K562 (cell line): ENCODE data around the gene HLCS. TPM values are rescaled to one million over a fixed set of nuclear protein-coding genes. Genes with fewer than 3 reads are reported as not detected.
A peak's percentile ranks its signal among the peaks of the same experiment; 100 is the strongest.

ENCODE experiments used
- ATAC-seq: fragments of 200-7000 bp; cut with Tn5 transposase; 3 replicates; pipeline ENCODE4 v1.9.1; 2020; ENCODE audit warnings: moderate library complexity
- BruUV-seq: library from RNA; stranded (reverse); fragments of 400-500 nt; replicated peaks from 2 replicates; lab custom pipeline; 2021; lab: Mats Ljungman, UMichigan
- CTCF ChIA-PET: fragments of 300-600 bp; formaldehyde crosslinking; extraction: SDS; loops from one replicate; lab custom pipeline; 2021; ENCODE audit warnings: low intra/inter-chr PET ratio; lab: Yijun Ruan, JAX
- POLR2A ChIA-PET: fragments of 300-600, 350-650 bp; sonication (Branson Sonifier 250); formaldehyde crosslinking; extraction: SDS; loops from one replicate; lab custom pipeline; 2021; ENCODE audit warnings: antibody characterized with exemption, inconsistent platforms; lab: Yijun Ruan, JAX
- DNase-seq, 4 experiments: peaks; one replicate each; pipeline versions ENCODE4 v3.0.0 to v3.0.0-alpha.2; 2011 to 2018; ENCODE audit warnings: low spot score in 3 of 4, mixed read lengths in 3 of 4; ENCODE audit errors: extremely low read depth in 1 of 4
- FAIRE-seq: peaks from 2 replicates; lab custom pipeline; 2011; peaks lifted over from hg19 to GRCh38; lab: Jason Lieb, UNC
- H2AFZ ChIP-seq: 2 replicates; pipeline ENCODE4 v1.6.0; 2011; ENCODE audit warnings: low read depth, low read length, control low read depth, inconsistent platforms
- H3K27ac ChIP-seq: fragments of 200-600 bp; 3 replicates; pipeline ENCODE4 v1.8.0; 2011; ENCODE audit warnings: low read depth, mild to moderate bottlenecking, control low read depth, inconsistent platforms, low read length, moderate library complexity, mixed read lengths; ENCODE audit errors: extremely low read depth
- H3K27me3 ChIP-seq, 2 experiments: fragments of 300-600 bp in 1 of 2; 2 replicates in 1 of 2; 3 replicates in 1 of 2; pipeline versions ENCODE4 v1.6.0 to v1.8.0; 2011; ENCODE audit warnings: inconsistent platforms in 2 of 2, low read length in 2 of 2, mild to moderate bottlenecking in 1 of 2, mixed read lengths in 1 of 2, moderate library complexity in 1 of 2; ENCODE audit not compliant: control insufficient read depth in 2 of 2, insufficient read depth in 2 of 2
- H3K36me3 ChIP-seq: fragments of 300-600 bp; 3 replicates; pipeline ENCODE4 v1.8.0; 2011; ENCODE audit warnings: mild to moderate bottlenecking, low read length, inconsistent platforms; ENCODE audit not compliant: control insufficient read depth, insufficient read depth
- H3K4me1 ChIP-seq, 2 experiments: fragments of 200-600 bp in 1 of 2; replicated peaks in 1 of 2; 2 replicates in 1 of 2; 3 replicates in 1 of 2; pipeline versions ENCODE4 v1.5.1 to v1.8.0; 2011; ENCODE audit warnings: inconsistent platforms in 2 of 2, low read length in 2 of 2, mild to moderate bottlenecking in 1 of 2, mixed read lengths in 1 of 2, moderate library complexity in 1 of 2; ENCODE audit not compliant: control insufficient read depth in 2 of 2, insufficient read depth in 2 of 2
- H3K4me2 ChIP-seq: 2 replicates; pipeline ENCODE4 v1.6.1; 2011; ENCODE audit warnings: low read length, control low read depth, inconsistent platforms, mixed read lengths; ENCODE audit not compliant: insufficient read depth
- H3K4me3 ChIP-seq: fragments of 200-600 bp; sonication (generic), shearing (Covaris generic); 2 replicates; pipeline ENCODE4 v1.5.1; 2016; ENCODE audit warnings: control low read depth, inconsistent platforms
- H3K79me2 ChIP-seq: fragments of 200-600 bp; 3 replicates; pipeline ENCODE4 v1.8.0; 2011; ENCODE audit warnings: low read length, inconsistent platforms; ENCODE audit not compliant: control insufficient read depth, insufficient read depth
- H3K9ac ChIP-seq, 2 experiments: 2 replicates each; pipeline versions ENCODE4 v1.6.0 to v1.6.1; 2011; ENCODE audit warnings: low read depth in 2 of 2, low read length in 2 of 2, control low read depth in 1 of 2, inconsistent platforms in 1 of 2, mild to moderate bottlenecking in 1 of 2, mixed read lengths in 1 of 2; ENCODE audit not compliant: insufficient read depth in 1 of 2
- H3K9me1 ChIP-seq: one replicate; pipeline ENCODE4 v1.6.0; 2011; ENCODE audit warnings: inconsistent platforms, mild to moderate bottlenecking, low read length, moderate library complexity; ENCODE audit not compliant: control insufficient read depth, insufficient read depth
- H3K9me3 ChIP-seq: replicated peaks from 2 replicates; pipeline ENCODE4 v1.5.1; 2011; ENCODE audit warnings: low read depth, low read length, inconsistent platforms; ENCODE audit not compliant: control insufficient read depth, insufficient read depth
- H4K20me1 ChIP-seq: replicated peaks from 2 replicates; pipeline ENCODE4 v1.6.1; 2011; ENCODE audit warnings: low read length, inconsistent platforms, mixed read lengths; ENCODE audit not compliant: control insufficient read depth, insufficient read depth
- NR2C2 ChIP-seq, 2 experiments: fragments of 200-800 bp in 1 of 2; sonication (Bioruptor generic) in 1 of 2; sonication (generic) in 1 of 2; formaldehyde crosslinking in 1 of 2; IDR thresholded peaks; 2 replicates each; pipeline versions ENCODE4 v1.6.1 to v1.8.0; 2016 to 2022; ENCODE audit warnings: mild to moderate bottlenecking in 1 of 2, missing compliant biosample characterization in 1 of 2, missing genetic modification characterization in 1 of 2, missing genetic modification reagents in 1 of 2
- RBM22 ChIP-seq: fragments of 200-400 bp; formaldehyde crosslinking; IDR thresholded peaks from 2 replicates; pipeline ENCODE4 v1.6.1; 2018; ENCODE audit warnings: low read length, low read depth; ENCODE audit not compliant: poor library complexity, severe bottlenecking
- TRIM24 ChIP-seq, 2 experiments: fragments of 450-650 bp; IDR thresholded peaks; 2 replicates each; pipeline ENCODE4 v1.6.1; 2016
- WGBS: fragments of 100-300 bp; shearing (Covaris generic); methylation state at CpG from one replicate; pipeline ENCODE4 v1.1.6; 2016; ENCODE audit warnings: low coverage, mixed read lengths; ENCODE audit not compliant: insufficient coverage; ENCODE audit errors: missing lambda C conversion rate; 5-methylcytosine and 5-hydroxymethylcytosine counted together
- in situ Hi-C: fragments of 300-500 bp; cut with MboI; formaldehyde crosslinking; loops from 4 replicates; pipeline ENCODE4 v1.15.0; 2018; ENCODE audit warnings: inconsistent platforms, mixed read lengths
- intact Hi-C: fragments of 100-400 bp; cut with micrococcal nuclease; formaldehyde crosslinking; loops from 2 replicates; pipeline ENCODE4 v1.14.2; 2022
- polyA plus RNA-seq, 8 experiments: library from polyadenylated mRNA; depleted of rRNA in 4 of 8; stranded (reverse) in 5 of 8; unstranded in 3 of 8; fragments of >200 nt; fragmentation: Nextera tagmentation in 2 of 8; fragmentation: Illumina TruSeq in 1 of 8; extraction: Ambion mirVana in 2 of 8; extraction: Trizol in 1 of 8; gene quantifications; 2 replicates each; pipeline versions ENCODE4 v1.2.1 to v1.2.3, GENCODE V29; 2011 to 2014; ENCODE audit warnings: inconsistent platforms in 1 of 8, missing spikeins in 1 of 8
- total RNA-seq, 7 experiments: library from RNA; depleted of rRNA in 6 of 7; stranded (reverse); fragments of >200 nt in 6 of 7; fragmentation: Illumina TruSeq in 2 of 7; extraction: Trizol in 2 of 7; gene quantifications; 2 replicates each; pipeline versions ENCODE4 v1.2.1 to v1.2.3, GENCODE V29; 2011 to 2021; ENCODE audit warnings: low replicate concordance in 1 of 7
- TF ChIP-seq, protein P1 (sequence below): fragments of 450-650 bp; IDR thresholded peaks from 2 replicates; pipeline ENCODE4 v1.6.1; 2017; ENCODE audit warnings: antibody characterized with exemption, mild to moderate bottlenecking

Gene HLCS
- total and polyA plus RNA-seq, 9 of the 15 experiments (the other 6 are each of a cell fraction or from before 2014, with no cell fraction given), result 3.0 to 21.5 (median 17.1) TPM

- Histone ChIP-seq H3K9ac (no peak overlapping the region), H3K79me2 (no peaks in the 10 kb centered on the region), H4K20me1 (0 out of 2 replicates have a peak, but pooled peaks cover 6% of the 10 kb centered on the region), H3K4me2 (no peak overlapping the region), H3K27me3 (no peaks in the 10 kb centered on the region), H3K9me3 (no peaks in the 10 kb centered on the region), H2AFZ (no peak overlapping the region), H3K4me3 (no peak overlapping the region), H3K36me3 (no peaks in the 10 kb centered on the region), H3K9me1 (no peaks in the 10 kb centered on the region), H3K27ac (no peak overlapping the region), H3K4me1 (peaks cover 0 to 6% of the 10 kb centered on the region in 2 experiments; a peak in 1 of 5 replicates)
- in situ Hi-C loops, result no loop called here
- DNase-seq (no peak), ATAC-seq (no peak; the same call in 2 of the 3 replicates), FAIRE-seq (no peak)
- 50% methylated on average over 21 of the region's 27 CpGs for WGBS
- CTCF ChIA-PET, result no interaction called here
- TF ChIP-seq TRIM24 (IDR thresholded peaks at IDR 0.05) (no peak), NR2C2 (CRISPR knock-in tag; IDR thresholded peaks at IDR 0.05) (no peak), NR2C2 (tag; IDR thresholded peaks at IDR 0.05) (no peak), RBM22 (peak; percentile 80)
- TF ChIP-seq, protein P1, sequence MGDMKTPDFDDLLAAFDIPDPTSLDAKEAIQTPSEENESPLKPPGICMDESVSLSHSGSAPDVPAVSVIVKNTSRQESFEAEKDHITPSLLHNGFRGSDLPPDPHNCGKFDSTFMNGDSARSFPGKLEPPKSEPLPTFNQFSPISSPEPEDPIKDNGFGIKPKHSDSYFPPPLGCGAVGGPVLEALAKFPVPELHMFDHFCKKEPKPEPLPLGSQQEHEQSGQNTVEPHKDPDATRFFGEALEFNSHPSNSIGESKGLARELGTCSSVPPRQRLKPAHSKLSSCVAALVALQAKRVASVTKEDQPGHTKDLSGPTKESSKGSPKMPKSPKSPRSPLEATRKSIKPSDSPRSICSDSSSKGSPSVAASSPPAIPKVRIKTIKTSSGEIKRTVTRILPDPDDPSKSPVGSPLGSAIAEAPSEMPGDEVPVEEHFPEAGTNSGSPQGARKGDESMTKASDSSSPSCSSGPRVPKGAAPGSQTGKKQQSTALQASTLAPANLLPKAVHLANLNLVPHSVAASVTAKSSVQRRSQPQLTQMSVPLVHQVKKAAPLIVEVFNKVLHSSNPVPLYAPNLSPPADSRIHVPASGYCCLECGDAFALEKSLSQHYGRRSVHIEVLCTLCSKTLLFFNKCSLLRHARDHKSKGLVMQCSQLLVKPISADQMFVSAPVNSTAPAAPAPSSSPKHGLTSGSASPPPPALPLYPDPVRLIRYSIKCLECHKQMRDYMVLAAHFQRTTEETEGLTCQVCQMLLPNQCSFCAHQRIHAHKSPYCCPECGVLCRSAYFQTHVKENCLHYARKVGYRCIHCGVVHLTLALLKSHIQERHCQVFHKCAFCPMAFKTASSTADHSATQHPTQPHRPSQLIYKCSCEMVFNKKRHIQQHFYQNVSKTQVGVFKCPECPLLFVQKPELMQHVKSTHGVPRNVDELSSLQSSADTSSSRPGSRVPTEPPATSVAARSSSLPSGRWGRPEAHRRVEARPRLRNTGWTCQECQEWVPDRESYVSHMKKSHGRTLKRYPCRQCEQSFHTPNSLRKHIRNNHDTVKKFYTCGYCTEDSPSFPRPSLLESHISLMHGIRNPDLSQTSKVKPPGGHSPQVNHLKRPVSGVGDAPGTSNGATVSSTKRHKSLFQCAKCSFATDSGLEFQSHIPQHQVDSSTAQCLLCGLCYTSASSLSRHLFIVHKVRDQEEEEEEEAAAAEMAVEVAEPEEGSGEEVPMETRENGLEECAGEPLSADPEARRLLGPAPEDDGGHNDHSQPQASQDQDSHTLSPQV, result no peak
- intact Hi-C loops, result no loop called here
- POLR2A ChIA-PET, result interaction anchor here (0.7 kb wide), 1 partner anchor 12 kb away, joined by 3 read pairs; no protein-coding TSS in a partner anchor
- no TSS peak for BruUV-seq
These were observed 146.1 kb downstream of the HLCS start for GRCh38 chr21:36820176-36821031.
